KMS-11 (cell line): ENCODE results near the gene PDIK1L.

Experiments used
- H2AFZ ChIP-seq: fragments of 200-600 bp; sonication (generic); 2 replicates; pipeline ENCODE4 v1.6.1; 2016; ENCODE audit warnings: antibody characterized with exemption, mixed run types, low read depth
- H3K27ac ChIP-seq: fragments of 200-600 bp; sonication (generic); 2 replicates; pipeline ENCODE4 v1.6.1; 2016; ENCODE audit warnings: mild to moderate bottlenecking, mixed run types
- H3K27me3 ChIP-seq: fragments of 200-600 bp; sonication (generic); 2 replicates; pipeline ENCODE4 v1.6.1; 2017; ENCODE audit warnings: mild to moderate bottlenecking, low read depth, mixed run types, moderate library complexity; ENCODE audit not compliant: insufficient read depth
- H3K36me3 ChIP-seq: fragments of 200-600 bp; sonication (generic); 2 replicates; pipeline ENCODE4 v1.6.1; 2017; ENCODE audit warnings: mild to moderate bottlenecking, mixed run types; ENCODE audit not compliant: insufficient read depth
- H3K4me1 ChIP-seq: fragments of 200-600 bp; sonication (generic); 2 replicates; pipeline ENCODE4 v1.6.1; 2016; ENCODE audit warnings: mild to moderate bottlenecking, low read depth, mixed run types; ENCODE audit not compliant: poor library complexity, severe bottlenecking
- H3K4me2 ChIP-seq: fragments of 200-600 bp; sonication (generic); 2 replicates; pipeline ENCODE4 v1.7.0; 2016; ENCODE audit warnings: mild to moderate bottlenecking, mixed run types
- H3K4me3 ChIP-seq: fragments of 200-600 bp; sonication (generic); IDR thresholded peaks from 2 replicates; pipeline ENCODE4 v1.6.1; 2017; ENCODE audit warnings: low read depth, low read length, mixed read lengths; ENCODE audit not compliant: insufficient read depth
- H3K79me2 ChIP-seq: fragments of 200-600 bp; sonication (generic); 2 replicates; pipeline ENCODE4 v1.6.1; 2016; ENCODE audit warnings: low read depth, mixed run types; ENCODE audit not compliant: insufficient read depth
- H3K9ac ChIP-seq: fragments of 200-600 bp; sonication (generic); 2 replicates; pipeline ENCODE4 v1.6.1; 2016; ENCODE audit warnings: mild to moderate bottlenecking, mixed run types
- H4K20me1 ChIP-seq: fragments of 200-600 bp; sonication (generic); 2 replicates; pipeline ENCODE4 v1.6.1; 2016; ENCODE audit warnings: mild to moderate bottlenecking, mixed run types; ENCODE audit not compliant: insufficient read depth
- CTCF ChIP-seq: fragments of 200-600 bp; sonication (generic); conservative IDR thresholded peaks from 2 replicates; pipeline ENCODE4 v1.6.1; 2017; ENCODE audit warnings: low read depth, mild to moderate bottlenecking, antibody characterized with exemption, low read length, moderate library complexity, mixed read lengths

Gene PDIK1L

GRCh38 chr1:26083208-26083607, 28.4 kb upstream of the PDIK1L start:
- Histone ChIP-seq H3K27me3 (no peaks in the 10 kb centered on the region), H2AFZ (no peak overlapping the region), H3K79me2 (no peaks in the 10 kb centered on the region), H3K9ac (no peak overlapping the region), H3K36me3 (no peaks in the 10 kb centered on the region), H4K20me1 (no peaks in the 10 kb centered on the region), H3K4me1 (no peaks in the 10 kb centered on the region), H3K4me3 (no peak overlapping the region), H3K27ac (no peak overlapping the region), H3K4me2 (no peak overlapping the region)
- no peak for TF ChIP-seq CTCF

GRCh38 chr1:26084091-26084561, 27.5 kb upstream of the PDIK1L start:
- no peaks in the 10 kb centered on the region for H3K27me3 ChIP-seq
- H3K4me2 ChIP-seq, result no peak overlapping the region
- no peaks in the 10 kb centered on the region for H4K20me1 ChIP-seq
- H3K4me3 ChIP-seq, result no peak overlapping the region
- H2AFZ ChIP-seq, result no peak overlapping the region
- H3K27ac ChIP-seq, result no peak overlapping the region
- no peaks in the 10 kb centered on the region for H3K4me1 ChIP-seq
- TF ChIP-seq CTCF, result no peak
- no peak overlapping the region for H3K9ac ChIP-seq
- H3K79me2 ChIP-seq, result no peaks in the 10 kb centered on the region
- H3K36me3 ChIP-seq, result no peaks in the 10 kb centered on the region

- Histone ChIP-seq H2AFZ (no peak overlapping the region), H3K4me3 (no peak overlapping the region), H3K27me3 (no peaks in the 10 kb centered on the region), H3K9ac (no peak overlapping the region), H3K79me2 (no peaks in the 10 kb centered on the region), H3K4me1 (no peaks in the 10 kb centered on the region), H4K20me1 (no peaks in the 10 kb centered on the region), H3K27ac (no peak overlapping the region), H3K36me3 (no peaks in the 10 kb centered on the region), H3K4me2 (no peak overlapping the region)
- no peak for TF ChIP-seq CTCF
Observed at GRCh38 chr1:26084844-26085243, 26.8 kb upstream of the PDIK1L start.

GRCh38 chr1:26089125-26089524, 22.5 kb upstream of the PDIK1L start:
- Histone ChIP-seq H2AFZ (no peak overlapping the region), H3K27me3 (peaks cover 4% of the 10 kb centered on the region; the same call in 1 of the 2 replicates), H3K9ac (no peak overlapping the region), H4K20me1 (no peaks in the 10 kb centered on the region), H3K36me3 (no peaks in the 10 kb centered on the region), H3K4me2 (no peak overlapping the region), H3K4me3 (no peak overlapping the region), H3K27ac (no peak overlapping the region), H3K79me2 (no peaks in the 10 kb centered on the region), H3K4me1 (no peaks in the 10 kb centered on the region)
- TF ChIP-seq CTCF, result no peak

- Histone ChIP-seq H3K36me3 (no peaks in the 10 kb centered on the region), H3K4me1 (no peaks in the 10 kb centered on the region), H3K79me2 (no peaks in the 10 kb centered on the region), H4K20me1 (no peaks in the 10 kb centered on the region), H3K4me3 (no peak overlapping the region), H3K4me2 (no peak overlapping the region), H3K9ac (no peak overlapping the region), H2AFZ (no peak overlapping the region), H3K27me3 (peaks cover 4% of the 10 kb centered on the region; the same call in 1 of the 2 replicates), H3K27ac (no peak overlapping the region)
- TF ChIP-seq CTCF, result no peak
Observed at GRCh38 chr1:26090893-26091292, 20.7 kb upstream of the PDIK1L start.
